Activated B cell treated with CpG ODN at 0.5 μM for 24 hours (primary cell): ENCODE results near the gene AOC2. TPM values are rescaled to one million over a fixed set of nuclear protein-coding genes. Genes with fewer than 3 reads are reported as not detected.
"Not testable (repeated sequence)": the region's sequence is repeated elsewhere in the genome, so short reads cannot be mapped to it uniquely, and the experiment has no call there.

Experiments
- ATAC-seq: fragments of 200-7000 bp; cut with Tn5 transposase; one replicate; pipeline ENCODE4 v1.10.0; 2021; ENCODE audit warnings: low read depth, mild to moderate bottlenecking, moderate library complexity
- CTCF ChIA-PET: fragments of 350-600 bp; sonication (Branson Sonifier 250); formaldehyde crosslinking; loops from one replicate; lab custom pipeline; 2021; ENCODE audit warnings: antibody characterized with exemption; lab: Charles Lee
- POLR2A ChIA-PET: fragments of 350-600 bp; sonication (Branson Sonifier 250); formaldehyde crosslinking; loops from one replicate; lab custom pipeline; 2021; ENCODE audit warnings: antibody characterized with exemption; lab: Charles Lee
- DNase-seq: peaks from one replicate; pipeline ENCODE4 v3.0.0; 2022
- H3K27ac Mint-ChIP-seq: one replicate; pipeline ENCODE4 v1.8.0; 2020; ENCODE audit warnings: mixed read lengths
- H3K27me3 Mint-ChIP-seq: one replicate; pipeline ENCODE4 v1.8.0; 2021; ENCODE audit warnings: mixed read lengths
- H3K36me3 Mint-ChIP-seq: one replicate; pipeline ENCODE4 v1.8.0; 2021; ENCODE audit warnings: low read depth, mixed read lengths
- H3K4me1 Mint-ChIP-seq: one replicate; pipeline ENCODE4 v1.8.0; 2021; ENCODE audit warnings: mixed read lengths
- H3K4me3 Mint-ChIP-seq: one replicate; pipeline ENCODE4 v1.8.0; 2020; ENCODE audit warnings: mild to moderate bottlenecking, mixed read lengths
- H3K9me3 Mint-ChIP-seq: one replicate; pipeline ENCODE4 v1.8.0; 2020; ENCODE audit warnings: mixed read lengths
- intact Hi-C: fragments of 100-400 bp; cut with micrococcal nuclease; formaldehyde crosslinking; loops from one replicate; pipeline ENCODE4 v1.15.1; 2024
- total RNA-seq: library from RNA; stranded (reverse); gene quantifications from 2 replicates; pipeline ENCODE4 v1.2.3, GENCODE V29; 2022
- TF ChIP-seq, protein P1 (sequence below): fragments of 200-600 bp; IDR thresholded peaks from one replicate; pipeline ENCODE4 v1.8.0; 2022; ENCODE audit warnings: antibody characterized with exemption, mild to moderate bottlenecking

Gene AOC2
- total RNA-seq, 1 donor from 2014 or later = 3.9 TPM

DNA sequence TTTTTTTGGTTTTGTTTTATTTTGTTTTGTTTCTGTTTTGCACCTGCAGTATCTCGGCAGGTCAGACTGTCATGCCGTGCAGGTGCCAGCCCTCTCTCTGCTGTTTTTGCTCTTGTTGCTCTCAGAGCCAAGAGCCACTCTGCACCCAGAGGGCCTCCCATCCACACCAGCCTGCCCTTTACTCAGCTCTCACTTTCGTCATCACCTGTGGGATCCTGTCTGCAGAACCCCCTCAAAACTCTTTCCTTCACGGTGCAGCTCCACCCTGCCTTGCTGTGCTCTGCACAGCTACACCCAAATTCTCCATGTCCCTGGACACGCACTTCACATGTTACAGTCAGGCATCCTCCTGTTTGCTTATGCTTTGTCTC is 9.2 kb downstream of the AOC2 start:
- Mint-ChIP-seq H3K36me3 (no peaks in the 10 kb centered on the region), H3K4me3 (no peak overlapping the region), H3K4me1 (no peaks in the 10 kb centered on the region), H3K9me3 (no peaks in the 10 kb centered on the region), H3K27me3 (peaks cover 5% of the 10 kb centered on the region), H3K27ac (no peak overlapping the region)
- TF ChIP-seq, protein P1, sequence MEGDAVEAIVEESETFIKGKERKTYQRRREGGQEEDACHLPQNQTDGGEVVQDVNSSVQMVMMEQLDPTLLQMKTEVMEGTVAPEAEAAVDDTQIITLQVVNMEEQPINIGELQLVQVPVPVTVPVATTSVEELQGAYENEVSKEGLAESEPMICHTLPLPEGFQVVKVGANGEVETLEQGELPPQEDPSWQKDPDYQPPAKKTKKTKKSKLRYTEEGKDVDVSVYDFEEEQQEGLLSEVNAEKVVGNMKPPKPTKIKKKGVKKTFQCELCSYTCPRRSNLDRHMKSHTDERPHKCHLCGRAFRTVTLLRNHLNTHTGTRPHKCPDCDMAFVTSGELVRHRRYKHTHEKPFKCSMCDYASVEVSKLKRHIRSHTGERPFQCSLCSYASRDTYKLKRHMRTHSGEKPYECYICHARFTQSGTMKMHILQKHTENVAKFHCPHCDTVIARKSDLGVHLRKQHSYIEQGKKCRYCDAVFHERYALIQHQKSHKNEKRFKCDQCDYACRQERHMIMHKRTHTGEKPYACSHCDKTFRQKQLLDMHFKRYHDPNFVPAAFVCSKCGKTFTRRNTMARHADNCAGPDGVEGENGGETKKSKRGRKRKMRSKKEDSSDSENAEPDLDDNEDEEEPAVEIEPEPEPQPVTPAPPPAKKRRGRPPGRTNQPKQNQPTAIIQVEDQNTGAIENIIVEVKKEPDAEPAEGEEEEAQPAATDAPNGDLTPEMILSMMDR = no peak
- intact Hi-C loops = no loop called here
- no peak for ATAC-seq
- ChIA-PET CTCF (no interaction called here), POLR2A (no interaction called here)
- DNase-seq = no peak

DNA sequence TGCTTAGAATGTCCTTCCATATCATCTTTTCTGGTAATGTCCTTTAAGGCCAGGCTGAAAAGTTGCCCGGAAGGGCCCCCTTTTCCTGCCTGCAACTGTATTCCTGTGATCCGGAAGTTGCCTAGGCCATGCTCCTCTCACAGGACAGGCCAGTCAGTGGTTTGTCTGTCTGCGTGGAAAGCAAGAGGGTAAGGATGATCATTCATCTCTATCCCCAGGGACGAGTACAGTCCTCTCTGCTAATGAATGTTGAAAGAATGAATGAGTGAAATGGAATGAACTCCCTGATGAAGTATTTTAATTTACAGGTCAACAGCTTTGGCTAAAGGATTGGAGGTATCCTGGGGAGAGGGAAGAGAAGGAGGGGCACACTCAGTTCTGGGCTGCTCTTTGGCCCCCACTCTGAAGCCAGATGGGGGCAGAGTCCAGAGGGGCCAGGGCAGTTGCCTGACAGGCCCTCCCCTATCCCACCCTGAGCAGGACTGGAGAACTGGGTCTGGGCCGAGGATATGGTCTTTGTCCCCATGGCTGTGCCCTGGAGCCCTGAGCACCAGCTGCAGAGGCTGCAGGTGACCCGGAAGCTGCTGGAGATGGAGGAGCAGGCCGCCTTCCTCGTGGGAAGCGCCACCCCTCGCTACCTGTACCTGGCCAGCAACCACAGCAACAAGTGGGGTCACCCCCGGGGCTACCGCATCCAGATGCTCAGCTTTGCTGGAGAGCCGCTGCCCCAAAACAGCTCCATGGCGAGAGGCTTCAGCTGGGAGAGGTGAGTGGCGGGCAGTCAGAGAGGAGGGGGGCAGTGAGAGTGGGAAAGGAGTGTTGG is 9.8 kb downstream of the AOC2 start:
- CTCF ChIA-PET = no interaction called here
- POLR2A ChIA-PET = interaction anchor here (0.7 kb wide), 1 partner anchor 89 kb away, joined by 7 read pairs; no protein-coding TSS in a partner anchor
- Mint-ChIP-seq H3K36me3 (no peaks in the 10 kb centered on the region), H3K4me3 (no peak overlapping the region), H3K4me1 (no peaks in the 10 kb centered on the region), H3K27ac (no peak overlapping the region), H3K27me3 (peaks cover 5% of the 10 kb centered on the region), H3K9me3 (no peaks in the 10 kb centered on the region)
- intact Hi-C loops = no loop called here
- ATAC-seq (no peak), DNase-seq (no peak)
- TF ChIP-seq, protein P1 = no peak

DNA sequence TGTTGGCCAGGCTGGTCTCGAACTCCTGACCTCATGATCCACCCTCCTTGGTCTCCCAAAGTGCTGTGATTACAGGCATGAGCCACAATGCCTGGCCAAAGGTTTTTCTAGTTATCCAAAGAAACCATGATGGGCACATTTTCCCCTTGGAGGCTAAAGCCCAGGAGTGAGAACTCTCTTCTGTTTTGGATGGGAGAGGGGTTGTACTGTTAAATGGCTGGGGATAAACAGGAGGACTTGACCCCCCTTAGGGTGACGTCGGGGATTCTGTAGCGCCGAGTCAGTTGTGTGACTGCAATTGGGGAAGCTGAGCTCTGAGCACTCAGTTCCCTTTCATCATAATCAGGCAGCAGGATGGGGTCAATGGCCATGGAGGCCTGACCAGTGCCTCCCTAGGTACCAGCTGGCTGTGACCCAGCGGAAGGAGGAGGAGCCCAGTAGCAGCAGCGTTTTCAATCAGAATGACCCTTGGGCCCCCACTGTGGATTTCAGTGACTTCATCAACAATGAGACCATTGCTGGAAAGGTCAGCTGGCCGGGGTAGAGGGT is 10.7 kb downstream of the AOC2 start:
- DNase-seq = no peak
- no peaks in the 10 kb centered on the region for H3K9me3 Mint-ChIP-seq
- intact Hi-C loops = no loop called here
- no peak for ATAC-seq
- peaks cover 5% of the 10 kb centered on the region for H3K27me3 Mint-ChIP-seq
- ChIA-PET CTCF (no interaction called here), POLR2A (interaction anchor here (0.7 kb wide), 1 partner anchor 90 kb away, joined by 7 read pairs; no protein-coding TSS in a partner anchor)
- no peaks in the 10 kb centered on the region for H3K4me1 Mint-ChIP-seq
- H3K27ac Mint-ChIP-seq = no peak overlapping the region
- no peak overlapping the region for H3K4me3 Mint-ChIP-seq
- TF ChIP-seq, protein P1 = no peak
- H3K36me3 Mint-ChIP-seq = no peaks in the 10 kb centered on the region

DNA sequence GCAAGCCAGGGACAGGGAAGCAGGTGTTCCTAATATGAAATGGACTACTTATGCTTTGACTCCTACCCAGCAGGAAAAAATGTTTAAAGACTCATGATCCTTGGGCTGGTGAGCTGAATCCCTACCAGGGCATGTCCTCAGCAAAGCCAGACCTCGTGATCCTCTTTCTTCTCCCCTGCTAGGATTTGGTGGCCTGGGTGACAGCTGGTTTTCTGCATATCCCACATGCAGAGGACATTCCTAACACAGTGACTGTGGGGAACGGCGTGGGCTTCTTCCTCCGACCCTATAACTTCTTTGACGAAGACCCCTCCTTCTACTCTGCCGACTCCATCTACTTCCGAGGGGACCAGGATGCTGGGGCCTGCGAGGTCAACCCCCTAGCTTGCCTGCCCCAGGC is 11.7 kb downstream of the AOC2 start:
- intact Hi-C loops, H3K27ac Mint-ChIP-seq, DNase-seq, H3K4me1 Mint-ChIP-seq, CTCF ChIA-PET, ATAC-seq, POLR2A ChIA-PET, H3K36me3 Mint-ChIP-seq, H3K9me3 Mint-ChIP-seq, H3K27me3 Mint-ChIP-seq, H3K4me3 Mint-ChIP-seq: not testable (repeated sequence)

DNA sequence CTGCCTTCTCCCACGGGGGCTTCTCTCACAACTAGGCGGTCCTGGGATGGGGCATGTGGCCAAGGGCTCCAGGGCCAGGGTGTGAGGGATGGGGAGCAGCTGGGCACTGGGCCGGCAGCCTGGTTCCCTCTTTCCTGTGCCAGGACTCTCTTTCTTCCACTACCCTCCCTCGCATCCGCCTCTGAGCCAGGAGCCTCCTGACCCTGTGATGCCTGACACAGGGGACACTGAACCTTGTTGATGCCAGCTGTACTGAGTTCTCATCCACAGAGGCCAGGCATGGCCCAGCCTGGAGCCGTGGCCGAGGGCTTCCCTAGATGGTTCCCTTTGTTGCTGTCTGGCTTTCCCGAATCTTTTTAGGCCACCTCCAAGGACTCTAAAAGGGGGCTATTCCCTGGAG is 12.1 kb downstream of the AOC2 start:
- H3K36me3 Mint-ChIP-seq, intact Hi-C loops, H3K4me1 Mint-ChIP-seq, CTCF ChIA-PET, H3K27ac Mint-ChIP-seq, H3K9me3 Mint-ChIP-seq, H3K4me3 Mint-ChIP-seq, DNase-seq, ATAC-seq, POLR2A ChIA-PET, H3K27me3 Mint-ChIP-seq: not testable (repeated sequence)

DNA sequence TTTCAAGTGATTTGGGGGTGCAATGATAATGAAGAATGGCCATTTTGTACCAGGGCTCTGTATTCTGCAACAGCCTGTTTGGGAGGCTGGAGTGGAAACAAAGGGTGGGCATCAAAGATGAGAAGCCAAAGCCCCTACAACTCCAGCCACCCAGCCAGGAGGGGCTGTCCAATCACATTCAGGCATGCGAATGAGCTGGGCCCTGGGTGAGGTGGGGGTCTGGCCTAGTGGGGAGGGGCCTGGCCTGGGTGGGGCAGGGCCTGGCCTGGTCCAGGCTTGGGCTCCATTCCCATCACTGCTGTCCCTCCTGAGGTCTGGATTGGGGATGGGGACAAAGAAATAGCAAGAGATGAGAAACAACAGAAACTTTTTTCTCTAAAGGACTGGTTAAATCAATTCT is 13.0 kb downstream of the AOC2 start:
- Mint-ChIP-seq H3K4me1 (no peaks in the 10 kb centered on the region), H3K36me3 (no peaks in the 10 kb centered on the region), H3K4me3 (no peak overlapping the region), H3K9me3 (no peaks in the 10 kb centered on the region), H3K27ac (no peak overlapping the region), H3K27me3 (peaks cover 5% of the 10 kb centered on the region)
- ChIA-PET CTCF (no interaction called here), POLR2A (interaction anchor here (0.6 kb wide), 1 partner anchor 164 kb away, joined by 4 read pairs; no protein-coding TSS in a partner anchor)
- intact Hi-C loops = no loop called here
- ATAC-seq (no peak), DNase-seq (no peak)
- TF ChIP-seq, protein P1 = no peak
